IPS-18a (cell line): ENCODE data around the gene THRB.

Source experiments
- H3K27ac ChIP-seq: one replicate; pipeline ENCODE4 v1.5.1; 2013; ENCODE audit warnings: low read length
- H3K27me3 ChIP-seq: one replicate; pipeline ENCODE4 v1.6.1; 2013; ENCODE audit warnings: mild to moderate bottlenecking, low read length; ENCODE audit not compliant: control insufficient read depth, insufficient read depth
- H3K36me3 ChIP-seq: one replicate; pipeline ENCODE4 v1.6.1; 2013; ENCODE audit warnings: low read depth, low read length; ENCODE audit not compliant: control insufficient read depth
- H3K4me1 ChIP-seq: one replicate; pipeline ENCODE4 v1.6.1; 2013; ENCODE audit warnings: low read depth, low read length; ENCODE audit not compliant: control insufficient read depth
- H3K4me3 ChIP-seq: one replicate; pipeline ENCODE4 v1.5.1; 2013; ENCODE audit warnings: low read length
- H3K9ac ChIP-seq: one replicate; pipeline ENCODE4 v1.6.1; 2013; ENCODE audit warnings: mild to moderate bottlenecking, low read length, moderate library complexity
- H3K9me3 ChIP-seq: one replicate; pipeline ENCODE4 v1.6.1; 2013; ENCODE audit warnings: low read depth, low read length; ENCODE audit not compliant: control insufficient read depth

The THRB gene

GRCh38 chr3:24482096-24482705 is 12.4 kb downstream of the THRB start:
- Histone ChIP-seq H3K27ac (no peak overlapping the region), H3K27me3 (peaks cover 12% of the 10 kb centered on the region), H3K36me3 (no peaks in the 10 kb centered on the region), H3K4me3 (no peak overlapping the region), H3K9ac (no peak overlapping the region), H3K4me1 (peaks cover 13% of the 10 kb centered on the region), H3K9me3 (no peaks in the 10 kb centered on the region)

GRCh38 chr3:24481193-24481592 is 13.5 kb downstream of the THRB start:
- Histone ChIP-seq H3K27ac (no peak overlapping the region), H3K9ac (no peak overlapping the region), H3K4me3 (no peak overlapping the region), H3K36me3 (no peaks in the 10 kb centered on the region), H3K4me1 (peaks cover 13% of the 10 kb centered on the region), H3K9me3 (no peaks in the 10 kb centered on the region), H3K27me3 (peaks cover 12% of the 10 kb centered on the region)

- no peak overlapping the region for H3K27ac ChIP-seq
- no peak overlapping the region for H3K9ac ChIP-seq
- no peaks in the 10 kb centered on the region for H3K9me3 ChIP-seq
- H3K36me3 ChIP-seq = no peaks in the 10 kb centered on the region
- H3K4me3 ChIP-seq = no peak overlapping the region
- H3K4me1 ChIP-seq = peaks cover 19% of the 10 kb centered on the region
- H3K27me3 ChIP-seq = peaks cover 12% of the 10 kb centered on the region
These were observed 14.2 kb downstream of the THRB start for GRCh38 chr3:24480497-24480896.

GRCh38 chr3:24479816-24480215 is 14.8 kb downstream of the THRB start:
- H3K9me3 ChIP-seq = no peaks in the 10 kb centered on the region
- H3K36me3 ChIP-seq = no peaks in the 10 kb centered on the region
- peaks cover 12% of the 10 kb centered on the region for H3K27me3 ChIP-seq
- no peak overlapping the region for H3K27ac ChIP-seq
- H3K4me1 ChIP-seq = peaks cover 20% of the 10 kb centered on the region
- H3K9ac ChIP-seq = no peak overlapping the region
- H3K4me3 ChIP-seq = no peak overlapping the region

GRCh38 chr3:24476871-24477656 is 17.6 kb downstream of the THRB start:
- no peaks in the 10 kb centered on the region for H3K36me3 ChIP-seq
- H3K4me1 ChIP-seq = peaks cover 20% of the 10 kb centered on the region
- no peak overlapping the region for H3K9ac ChIP-seq
- H3K9me3 ChIP-seq = no peaks in the 10 kb centered on the region
- no peak overlapping the region for H3K27ac ChIP-seq
- H3K4me3 ChIP-seq = peak overlapping the region; percentile 2
- peaks cover 12% of the 10 kb centered on the region for H3K27me3 ChIP-seq

- Histone ChIP-seq H3K36me3 (no peaks in the 10 kb centered on the region), H3K9me3 (no peaks in the 10 kb centered on the region), H3K4me3 (no peak overlapping the region), H3K27ac (no peak overlapping the region), H3K4me1 (peaks cover 20% of the 10 kb centered on the region), H3K27me3 (peaks cover 12% of the 10 kb centered on the region), H3K9ac (no peak overlapping the region)
These were observed 18.7 kb downstream of the THRB start for GRCh38 chr3:24475925-24476324.

GRCh38 chr3:24474862-24475261 is 19.8 kb downstream of the THRB start:
- Histone ChIP-seq H3K9ac (no peak overlapping the region), H3K36me3 (no peaks in the 10 kb centered on the region), H3K4me3 (no peak overlapping the region), H3K4me1 (peaks cover 20% of the 10 kb centered on the region), H3K27me3 (peaks cover 12% of the 10 kb centered on the region), H3K27ac (no peak overlapping the region), H3K9me3 (no peaks in the 10 kb centered on the region)

- H3K9ac ChIP-seq = no peak overlapping the region
- H3K4me1 ChIP-seq = peaks cover 9% of the 10 kb centered on the region
- H3K27ac ChIP-seq = no peak overlapping the region
- H3K27me3 ChIP-seq = no peaks in the 10 kb centered on the region
- no peak overlapping the region for H3K4me3 ChIP-seq
- H3K9me3 ChIP-seq = no peaks in the 10 kb centered on the region
- no peaks in the 10 kb centered on the region for H3K36me3 ChIP-seq
These were observed 22.3 kb downstream of the THRB start for GRCh38 chr3:24472358-24472757.

- Histone ChIP-seq H3K9me3 (no peaks in the 10 kb centered on the region), H3K4me1 (peaks cover 7% of the 10 kb centered on the region), H3K4me3 (no peak overlapping the region), H3K9ac (no peak overlapping the region), H3K27ac (no peak overlapping the region), H3K27me3 (no peaks in the 10 kb centered on the region), H3K36me3 (no peaks in the 10 kb centered on the region)
These were observed 23.2 kb downstream of the THRB start for GRCh38 chr3:24471486-24471885.

- no peaks in the 10 kb centered on the region for H3K27me3 ChIP-seq
- H3K36me3 ChIP-seq = no peaks in the 10 kb centered on the region
- no peak overlapping the region for H3K4me3 ChIP-seq
- no peak overlapping the region for H3K9ac ChIP-seq
- no peak overlapping the region for H3K27ac ChIP-seq
- no peaks in the 10 kb centered on the region for H3K9me3 ChIP-seq
- H3K4me1 ChIP-seq = no peaks in the 10 kb centered on the region
These were observed 24.4 kb downstream of the THRB start for GRCh38 chr3:24470277-24470676.

- H3K4me3 ChIP-seq = no peak overlapping the region
- no peaks in the 10 kb centered on the region for H3K27me3 ChIP-seq
These were observed 30.3 kb downstream of the THRB start for GRCh38 chr3:24464389-24464788.

GRCh38 chr3:24462737-24463136 is 31.9 kb downstream of the THRB start:
- Histone ChIP-seq H3K4me3 (no peak overlapping the region), H3K27ac (no peak overlapping the region), H3K27me3 (no peaks in the 10 kb centered on the region), H3K9me3 (no peaks in the 10 kb centered on the region), H3K36me3 (no peaks in the 10 kb centered on the region), H3K9ac (no peak overlapping the region), H3K4me1 (no peaks in the 10 kb centered on the region)

More at GRCh38 chr3:24464389-24464788, 30.3 kb downstream of the THRB start:
- no peak overlapping the region for H3K27ac ChIP-seq
- H3K4me1 ChIP-seq = no peaks in the 10 kb centered on the region
- no peaks in the 10 kb centered on the region for H3K9me3 ChIP-seq
- no peaks in the 10 kb centered on the region for H3K36me3 ChIP-seq
- no peak overlapping the region for H3K9ac ChIP-seq
